Osteoblast (primary cell): ENCODE measurements around the gene HOXB6. TPM values are rescaled to one million over a fixed set of nuclear protein-coding genes. Genes with fewer than 3 reads are reported as not detected.

Source experiments
- DNase-seq: peaks from one replicate; pipeline ENCODE4 v3.0.0; 2011; ENCODE audit warnings: low spot score, mixed read lengths; ENCODE audit not compliant: insufficient read length; ENCODE audit errors: missing footprints
- H2AFZ ChIP-seq: 2 replicates; pipeline ENCODE4 v1.6.0; 2011; ENCODE audit warnings: mild to moderate bottlenecking, low read length
- H3K27ac ChIP-seq: 2 replicates; pipeline ENCODE4 v1.5.1; 2011; ENCODE audit warnings: mild to moderate bottlenecking, low read depth, low read length, moderate library complexity
- H3K27me3 ChIP-seq: 2 replicates; pipeline ENCODE4 v1.6.0; 2012; ENCODE audit warnings: mild to moderate bottlenecking, control low read depth, inconsistent platforms, low read length, moderate library complexity; ENCODE audit not compliant: insufficient read depth
- H3K36me3 ChIP-seq: 2 replicates; pipeline ENCODE4 v1.5.1; 2011; ENCODE audit warnings: mild to moderate bottlenecking, low read length, control low read depth, moderate library complexity; ENCODE audit not compliant: insufficient read depth
- H3K4me1 ChIP-seq: 2 replicates; pipeline ENCODE4 v1.5.1; 2011; ENCODE audit warnings: mild to moderate bottlenecking, low read length, control low read depth, moderate library complexity; ENCODE audit not compliant: insufficient read depth
- H3K4me2 ChIP-seq: 2 replicates; pipeline ENCODE4 v1.6.0; 2011; ENCODE audit warnings: mild to moderate bottlenecking, low read length; ENCODE audit not compliant: insufficient read depth
- H3K4me3 ChIP-seq: fragments of 200-600 bp; sonication (generic); 3 replicates; pipeline ENCODE4 v1.5.1; 2012; ENCODE audit warnings: mild to moderate bottlenecking, low read length, inconsistent platforms; ENCODE audit not compliant: insufficient read depth
- H3K79me2 ChIP-seq: 2 replicates; pipeline ENCODE4 v1.6.0; 2012; ENCODE audit warnings: mild to moderate bottlenecking, low read length, control low read depth, inconsistent platforms; ENCODE audit not compliant: insufficient read depth
- H3K9me3 ChIP-seq: 2 replicates; pipeline ENCODE4 v1.5.1; 2011; ENCODE audit warnings: low read depth, low read length, control low read depth
- H4K20me1 ChIP-seq: 2 replicates; pipeline ENCODE4 v1.6.0; 2012; ENCODE audit warnings: mild to moderate bottlenecking, low read length, control low read depth; ENCODE audit not compliant: insufficient read depth
- total RNA-seq: library from RNA; depleted of rRNA; stranded (reverse); fragments of >200 nt; gene quantifications from 2 replicates; pipeline ENCODE4 v1.2.3, GENCODE V29; 2012
- TF ChIP-seq, protein P1 (sequence below): IDR thresholded peaks from 2 replicates; pipeline ENCODE4 v1.5.1; 2011; ENCODE audit warnings: mild to moderate bottlenecking, low read depth, low read length, moderate library complexity; ENCODE audit errors: extremely low read depth

HOXB6 gene
- total RNA-seq, 1 donor, result 0.72 TPM

DNA sequence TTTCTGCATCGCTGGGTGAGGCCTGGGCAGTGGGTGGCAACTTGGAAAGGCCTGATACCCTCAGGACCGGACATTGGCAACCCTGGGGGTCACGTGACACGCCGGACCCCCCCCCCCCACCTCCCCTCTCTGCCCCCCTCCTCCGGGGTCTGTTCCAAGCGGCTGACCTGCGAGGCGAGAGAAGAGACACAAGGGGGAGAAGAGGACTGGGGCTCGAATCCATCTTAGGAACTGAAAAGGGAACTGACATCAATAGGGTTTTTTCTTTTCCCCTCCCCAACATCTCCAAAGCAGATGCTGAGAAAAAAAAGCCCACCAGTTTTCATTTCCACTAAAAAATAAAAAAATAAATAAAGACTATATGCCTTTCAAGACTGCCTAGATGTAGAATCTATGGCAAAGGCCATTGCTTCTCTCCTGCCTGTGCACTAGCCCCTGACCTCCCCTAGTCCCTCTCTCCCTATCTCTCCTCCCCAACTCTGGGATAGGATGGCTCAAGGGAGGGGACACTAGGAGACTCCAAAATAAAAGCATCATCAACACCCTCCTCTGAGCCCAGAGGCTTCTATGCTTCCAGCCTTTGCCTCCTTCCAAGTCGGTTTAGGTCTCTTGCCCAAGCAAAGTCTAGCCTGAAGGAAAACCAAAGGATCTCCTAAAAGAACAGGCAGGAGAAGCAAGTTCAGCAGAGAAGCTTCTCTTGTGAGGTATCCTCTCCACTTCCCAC, 52.2 kb downstream of the HOXB6 start:
- no peak overlapping the region for H3K4me3 ChIP-seq
- H3K79me2 ChIP-seq, result no peaks in the 10 kb centered on the region
- H3K27me3 ChIP-seq, result peaks cover 83% of the 10 kb centered on the region
- TF ChIP-seq, protein P1, sequence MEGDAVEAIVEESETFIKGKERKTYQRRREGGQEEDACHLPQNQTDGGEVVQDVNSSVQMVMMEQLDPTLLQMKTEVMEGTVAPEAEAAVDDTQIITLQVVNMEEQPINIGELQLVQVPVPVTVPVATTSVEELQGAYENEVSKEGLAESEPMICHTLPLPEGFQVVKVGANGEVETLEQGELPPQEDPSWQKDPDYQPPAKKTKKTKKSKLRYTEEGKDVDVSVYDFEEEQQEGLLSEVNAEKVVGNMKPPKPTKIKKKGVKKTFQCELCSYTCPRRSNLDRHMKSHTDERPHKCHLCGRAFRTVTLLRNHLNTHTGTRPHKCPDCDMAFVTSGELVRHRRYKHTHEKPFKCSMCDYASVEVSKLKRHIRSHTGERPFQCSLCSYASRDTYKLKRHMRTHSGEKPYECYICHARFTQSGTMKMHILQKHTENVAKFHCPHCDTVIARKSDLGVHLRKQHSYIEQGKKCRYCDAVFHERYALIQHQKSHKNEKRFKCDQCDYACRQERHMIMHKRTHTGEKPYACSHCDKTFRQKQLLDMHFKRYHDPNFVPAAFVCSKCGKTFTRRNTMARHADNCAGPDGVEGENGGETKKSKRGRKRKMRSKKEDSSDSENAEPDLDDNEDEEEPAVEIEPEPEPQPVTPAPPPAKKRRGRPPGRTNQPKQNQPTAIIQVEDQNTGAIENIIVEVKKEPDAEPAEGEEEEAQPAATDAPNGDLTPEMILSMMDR, result no peak
- DNase-seq, result no peak
- no peak overlapping the region for H2AFZ ChIP-seq
- H3K36me3 ChIP-seq, result no peaks in the 10 kb centered on the region
- no peaks in the 10 kb centered on the region for H3K9me3 ChIP-seq
- no peaks in the 10 kb centered on the region for H4K20me1 ChIP-seq
- no peak overlapping the region for H3K4me2 ChIP-seq
- H3K4me1 ChIP-seq, result no peaks in the 10 kb centered on the region
- no peak overlapping the region for H3K27ac ChIP-seq

DNA sequence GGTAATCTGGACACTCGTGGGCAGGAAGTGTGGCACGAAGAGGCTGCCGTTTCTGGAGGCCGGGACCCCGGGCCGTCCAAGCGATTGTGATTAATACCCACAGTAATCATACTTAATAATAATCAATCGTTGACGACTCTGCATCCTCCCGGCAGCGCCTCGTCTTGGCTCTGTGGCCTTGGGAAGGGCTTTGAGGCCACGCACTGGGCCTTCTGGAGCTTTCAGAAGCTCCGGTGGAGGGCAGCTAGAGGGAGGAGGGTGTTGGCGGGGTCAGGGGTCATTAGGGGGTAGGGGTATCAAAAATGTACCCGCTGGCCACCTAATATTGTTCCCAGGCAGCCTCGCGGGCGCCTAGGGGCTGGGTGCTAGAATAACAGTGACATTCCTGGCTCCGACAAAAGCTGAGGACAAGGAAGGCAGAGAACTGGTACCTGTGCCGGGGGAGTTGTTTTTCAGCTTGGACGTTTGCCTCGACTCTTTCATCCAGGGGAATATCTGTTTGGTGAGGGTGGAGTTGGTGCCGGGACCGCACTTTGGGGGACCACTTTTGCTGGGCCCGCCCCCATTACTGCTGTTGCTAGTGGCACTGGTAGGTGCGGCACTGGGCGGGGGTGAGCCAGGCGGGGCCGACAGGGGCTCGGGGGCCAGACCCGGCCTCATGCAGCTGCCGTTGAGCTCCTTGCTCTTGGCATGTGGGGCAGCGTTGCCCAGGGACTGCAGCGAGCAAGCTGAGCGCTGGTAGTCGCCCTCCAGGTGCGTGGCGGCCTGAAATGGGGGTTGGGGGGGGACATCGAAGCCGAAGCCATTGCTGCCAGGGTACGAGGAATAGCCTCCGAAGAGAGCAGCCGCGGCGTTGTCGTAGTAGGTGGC, 53.0 kb downstream of the HOXB6 start:
- H3K4me1 ChIP-seq, result no peaks in the 10 kb centered on the region
- H3K9me3 ChIP-seq, result no peaks in the 10 kb centered on the region
- peaks cover 83% of the 10 kb centered on the region for H3K27me3 ChIP-seq
- no peak for DNase-seq
- no peak overlapping the region for H2AFZ ChIP-seq
- H4K20me1 ChIP-seq, result no peaks in the 10 kb centered on the region
- H3K4me2 ChIP-seq, result no peak overlapping the region
- no peak overlapping the region for H3K4me3 ChIP-seq
- H3K27ac ChIP-seq, result no peak overlapping the region
- H3K79me2 ChIP-seq, result no peaks in the 10 kb centered on the region
- TF ChIP-seq, protein P1, result no peak
- no peaks in the 10 kb centered on the region for H3K36me3 ChIP-seq

DNA sequence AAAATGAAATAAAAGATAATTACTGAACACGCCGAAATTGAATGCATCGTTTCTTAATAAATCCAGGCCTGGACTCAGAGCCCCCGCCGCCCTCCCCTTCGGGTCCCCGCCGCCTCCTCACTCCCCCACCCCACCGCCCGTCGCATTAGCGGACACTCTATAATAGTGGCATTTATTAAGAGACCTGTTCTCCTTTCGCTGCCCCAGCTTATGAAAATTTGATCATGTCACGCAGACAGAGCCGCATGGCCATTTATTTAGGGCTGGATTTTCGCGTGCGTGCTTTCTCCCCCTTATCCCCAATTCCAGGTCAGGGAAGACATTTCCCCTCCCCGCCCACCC, 53.6 kb downstream of the HOXB6 start:
- Histone ChIP-seq H3K27me3 (peaks cover 84% of the 10 kb centered on the region), H3K79me2 (no peaks in the 10 kb centered on the region), H3K4me3 (no peak overlapping the region), H3K4me2 (no peak overlapping the region), H4K20me1 (no peaks in the 10 kb centered on the region), H3K4me1 (no peaks in the 10 kb centered on the region), H3K27ac (no peak overlapping the region), H3K36me3 (no peaks in the 10 kb centered on the region), H3K9me3 (no peaks in the 10 kb centered on the region), H2AFZ (no peak overlapping the region)
- DNase-seq, result no peak
- TF ChIP-seq, protein P1, result no peak
